Thoracic aorta (tissue), 2 donors: Measurements from ENCODE around the gene CISTR. TPM values are rescaled to one million over a fixed set of nuclear protein-coding genes. Genes with fewer than 3 reads are reported as not detected.

Experiments
- ATAC-seq: fragments of 150-250 bp; one replicate; pipeline ENCODE4 v1.8.0; 2017; ENCODE audit warnings: low read depth; ENCODE audit not compliant: insufficient number of reproducible peaks, low FRiP score
- DNase-seq: peaks from one replicate; pipeline ENCODE4 v3.0.0-alpha.2; 2020; ENCODE audit warnings: low spot score
- H3K27ac ChIP-seq, 2 donors: fragments of 200-600 bp; sonication (generic); 1 replicate in 1 of 2; 2 replicates in 1 of 2; pipeline ENCODE4 v1.5.1; 2016; ENCODE audit warnings: mild to moderate bottlenecking in 2 of 2, moderate library complexity in 2 of 2
- H3K27me3 ChIP-seq: fragments of 200-600 bp; sonication (generic); replicated peaks from 2 replicates; pipeline ENCODE4 v1.6.0; 2016; ENCODE audit warnings: mild to moderate bottlenecking; ENCODE audit not compliant: insufficient read depth
- H3K36me3 ChIP-seq: fragments of 200-600 bp; sonication (generic); one replicate; pipeline ENCODE4 v1.5.1; 2016
- H3K4me1 ChIP-seq, 2 donors: fragments of 200-600 bp; sonication (generic); 1 replicate in 1 of 2; 2 replicates in 1 of 2; pipeline versions ENCODE4 v1.5.1 to v1.6.0; 2016; ENCODE audit warnings: low read depth in 2 of 2, mild to moderate bottlenecking in 1 of 2; ENCODE audit not compliant: control insufficient read depth in 1 of 2
- H3K4me3 ChIP-seq: fragments of 200-600 bp; sonication (generic); 2 replicates; pipeline ENCODE4 v1.5.1; 2016; ENCODE audit warnings: mild to moderate bottlenecking
- H3K9me3 ChIP-seq: fragments of 200-600 bp; sonication (generic); 2 replicates; pipeline ENCODE4 v1.5.1; 2016
- total RNA-seq, 2 donors: library from RNA; depleted of rRNA; stranded (reverse); fragments of >200 nt; gene quantifications; one replicate each; pipeline versions ENCODE4 v1.1.0 to v1.2.3, GENCODE V29; 2016
- TF ChIP-seq, protein P1 (sequence below): fragments of 200-600 bp; sonication (generic); IDR thresholded peaks from one replicate; pipeline ENCODE4 v1.5.1; 2019; ENCODE audit warnings: antibody characterized with exemption

The CISTR gene
- total RNA-seq, 2 donors from 2014 or later, result not detected

- Histone ChIP-seq H3K4me3 (no peak overlapping the region), H3K4me1 (no peaks in the 10 kb centered on the region), H3K9me3 (no peaks in the 10 kb centered on the region), H3K27ac (no peak overlapping the region), H3K36me3 (no peaks in the 10 kb centered on the region), H3K27me3 (no peaks in the 10 kb centered on the region)
- DNase-seq, result no peak
- ATAC-seq, result no peak
- TF ChIP-seq, protein P1, sequence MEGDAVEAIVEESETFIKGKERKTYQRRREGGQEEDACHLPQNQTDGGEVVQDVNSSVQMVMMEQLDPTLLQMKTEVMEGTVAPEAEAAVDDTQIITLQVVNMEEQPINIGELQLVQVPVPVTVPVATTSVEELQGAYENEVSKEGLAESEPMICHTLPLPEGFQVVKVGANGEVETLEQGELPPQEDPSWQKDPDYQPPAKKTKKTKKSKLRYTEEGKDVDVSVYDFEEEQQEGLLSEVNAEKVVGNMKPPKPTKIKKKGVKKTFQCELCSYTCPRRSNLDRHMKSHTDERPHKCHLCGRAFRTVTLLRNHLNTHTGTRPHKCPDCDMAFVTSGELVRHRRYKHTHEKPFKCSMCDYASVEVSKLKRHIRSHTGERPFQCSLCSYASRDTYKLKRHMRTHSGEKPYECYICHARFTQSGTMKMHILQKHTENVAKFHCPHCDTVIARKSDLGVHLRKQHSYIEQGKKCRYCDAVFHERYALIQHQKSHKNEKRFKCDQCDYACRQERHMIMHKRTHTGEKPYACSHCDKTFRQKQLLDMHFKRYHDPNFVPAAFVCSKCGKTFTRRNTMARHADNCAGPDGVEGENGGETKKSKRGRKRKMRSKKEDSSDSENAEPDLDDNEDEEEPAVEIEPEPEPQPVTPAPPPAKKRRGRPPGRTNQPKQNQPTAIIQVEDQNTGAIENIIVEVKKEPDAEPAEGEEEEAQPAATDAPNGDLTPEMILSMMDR, result no peak
Observed at GRCh38 chr12:53789570-53789969, 37.8 kb upstream of the CISTR start.

DNA sequence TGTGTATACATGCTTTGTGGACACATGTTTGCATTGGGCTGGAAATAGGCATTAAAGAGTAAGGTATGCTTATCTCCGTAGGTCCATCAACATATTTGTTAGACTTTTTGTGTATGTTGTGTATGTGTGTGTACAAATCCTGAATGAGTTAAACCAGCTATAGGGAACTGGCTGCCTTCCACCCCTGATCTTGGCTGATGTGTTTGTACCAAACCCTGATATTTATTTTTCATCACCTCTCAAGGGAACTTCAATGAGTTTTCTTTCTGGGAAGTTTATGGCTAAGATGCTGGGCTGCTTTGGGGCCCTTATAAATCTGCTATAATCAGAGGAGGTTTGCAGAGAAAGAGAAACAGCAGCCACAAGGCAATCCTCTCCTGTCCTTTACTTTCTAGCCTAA lies 37.1 kb upstream of the CISTR start:
- no peak for DNase-seq
- TF ChIP-seq, protein P1, result no peak
- no peak for ATAC-seq
- no peaks in the 10 kb centered on the region for H3K27me3 ChIP-seq
- H3K36me3 ChIP-seq, result no peaks in the 10 kb centered on the region
- no peak overlapping the region for H3K27ac ChIP-seq
- H3K4me3 ChIP-seq, result no peak overlapping the region
- H3K4me1 ChIP-seq, result no peaks in the 10 kb centered on the region
- no peaks in the 10 kb centered on the region for H3K9me3 ChIP-seq

- Histone ChIP-seq H3K36me3 (no peaks in the 10 kb centered on the region), H3K4me1 (no peaks in the 10 kb centered on the region), H3K27me3 (no peaks in the 10 kb centered on the region), H3K27ac (no peak overlapping the region), H3K4me3 (no peak overlapping the region), H3K9me3 (no peaks in the 10 kb centered on the region)
- no peak for ATAC-seq
- TF ChIP-seq, protein P1, result no peak
- no peak for DNase-seq
Observed at GRCh38 chr12:53786411-53786810, 34.6 kb upstream of the CISTR start.

DNA sequence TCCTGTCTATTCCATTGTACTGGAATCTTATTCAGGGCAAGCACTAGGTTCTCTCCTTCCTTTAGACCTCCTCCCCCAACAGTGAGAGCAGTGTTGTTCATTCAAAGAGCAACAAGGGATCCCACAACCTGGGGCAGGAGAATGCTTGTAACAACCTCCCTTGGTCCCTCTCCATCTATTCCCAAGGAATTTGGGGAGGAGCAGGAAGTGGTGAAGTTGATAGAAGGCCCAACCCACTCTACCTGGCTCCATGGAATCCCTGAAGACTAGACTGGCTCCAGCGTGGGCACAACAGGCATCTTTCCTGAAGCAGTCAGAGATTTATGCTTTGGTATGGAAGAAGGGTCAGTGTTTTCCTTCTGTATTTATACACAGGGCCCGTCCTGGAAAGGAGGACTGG lies 33.4 kb upstream of the CISTR start:
- no peaks in the 10 kb centered on the region for H3K27me3 ChIP-seq
- TF ChIP-seq, protein P1, result no peak
- ATAC-seq, result no peak
- no peaks in the 10 kb centered on the region for H3K9me3 ChIP-seq
- no peak overlapping the region for H3K4me3 ChIP-seq
- H3K36me3 ChIP-seq, result no peaks in the 10 kb centered on the region
- H3K4me1 ChIP-seq, result no peaks in the 10 kb centered on the region
- no peak for DNase-seq
- no peak overlapping the region for H3K27ac ChIP-seq

- H3K27ac ChIP-seq, result no peak overlapping the region
- no peak overlapping the region for H3K4me3 ChIP-seq
- ATAC-seq, result no peak
- TF ChIP-seq, protein P1, result no peak
- no peaks in the 10 kb centered on the region for H3K36me3 ChIP-seq
- H3K4me1 ChIP-seq, result no peaks in the 10 kb centered on the region
- no peaks in the 10 kb centered on the region for H3K9me3 ChIP-seq
- no peak for DNase-seq
- H3K27me3 ChIP-seq, result no peaks in the 10 kb centered on the region
Observed at GRCh38 chr12:53782093-53782703, 30.4 kb upstream of the CISTR start.
